Eye (tissue), 1 donor: ENCODE results near the gene NAB1.

Experiments
- DNase-seq: peaks from one replicate; pipeline ENCODE4 v3.0.0-alpha.2; 2015

Gene NAB1

DNA sequence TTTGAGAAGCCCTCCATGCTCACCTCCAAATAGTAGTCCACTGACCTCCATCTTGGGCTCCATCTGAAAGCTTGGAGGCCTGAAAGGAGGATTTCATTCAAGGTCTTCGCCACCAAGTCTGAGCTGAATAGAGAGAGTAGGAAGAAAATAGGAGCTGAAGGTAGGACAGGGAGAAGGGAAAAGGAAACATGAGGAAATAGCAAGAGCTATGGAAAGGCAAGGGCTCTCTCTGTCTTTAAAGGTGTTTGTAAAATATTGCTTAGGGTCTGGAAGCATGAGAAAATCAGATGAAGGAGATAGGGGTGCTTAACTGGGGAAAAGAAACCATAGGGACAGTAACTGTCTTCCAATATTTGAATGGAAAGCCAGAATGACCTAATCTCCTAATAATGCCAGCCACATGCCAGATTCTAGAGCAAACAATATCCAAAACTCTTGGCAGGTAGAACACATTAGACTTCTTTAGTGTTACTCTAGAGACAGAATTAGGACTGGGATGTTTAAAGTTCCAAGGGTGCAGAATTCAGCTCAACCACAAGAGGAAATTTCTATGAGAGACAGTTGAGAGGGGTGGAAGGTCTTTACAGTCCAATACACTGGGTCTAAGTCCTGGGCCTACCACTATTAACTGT lies 67.4 kb downstream of the NAB1 start:
- no peak for DNase-seq

- no peak for DNase-seq
Measured at GRCh38 chr2:190717306-190717705, 68.4 kb downstream of the NAB1 start.

DNA sequence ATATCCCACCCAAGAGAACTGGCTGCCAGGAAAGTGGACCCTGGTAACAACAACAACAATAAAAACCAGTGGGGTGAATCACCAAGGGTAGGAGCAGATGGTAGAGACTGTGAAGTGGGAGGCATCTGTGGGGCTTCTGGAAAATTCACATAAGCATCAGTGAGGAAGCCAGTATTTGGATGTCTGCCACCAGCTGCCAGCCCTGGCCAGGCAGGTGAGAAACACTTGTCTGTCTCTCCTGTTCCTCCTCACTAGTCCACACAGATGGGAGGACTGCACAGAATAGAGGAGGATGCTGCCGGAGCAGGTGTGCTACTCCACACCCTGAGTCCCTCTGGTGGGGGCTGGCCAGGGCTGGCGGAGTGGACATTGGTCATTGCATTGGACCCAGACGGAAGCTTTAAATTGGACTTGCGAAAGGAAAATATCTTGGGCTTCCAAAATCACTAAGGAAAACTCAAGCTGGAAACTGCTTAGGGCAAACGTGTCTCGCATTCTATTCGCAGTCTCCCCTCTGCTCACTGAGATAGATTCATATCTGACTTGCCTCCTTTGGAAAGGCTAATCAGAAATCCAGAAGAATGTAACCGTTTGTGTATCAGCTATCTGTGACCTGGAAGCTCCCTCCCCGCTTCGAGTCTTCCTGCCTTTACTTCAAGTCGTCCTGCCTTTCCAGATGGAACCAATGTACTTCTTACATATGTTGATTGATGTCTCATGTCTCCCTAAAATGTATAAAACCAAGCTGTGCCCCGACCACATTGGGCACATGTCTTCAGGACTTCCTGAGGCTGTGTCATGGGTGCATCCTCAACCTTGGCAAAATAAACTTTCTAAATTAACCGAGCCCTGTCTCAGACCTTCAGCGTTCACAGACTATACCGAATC lies 69.1 kb downstream of the NAB1 start:
- DNase-seq = no peak

DNA sequence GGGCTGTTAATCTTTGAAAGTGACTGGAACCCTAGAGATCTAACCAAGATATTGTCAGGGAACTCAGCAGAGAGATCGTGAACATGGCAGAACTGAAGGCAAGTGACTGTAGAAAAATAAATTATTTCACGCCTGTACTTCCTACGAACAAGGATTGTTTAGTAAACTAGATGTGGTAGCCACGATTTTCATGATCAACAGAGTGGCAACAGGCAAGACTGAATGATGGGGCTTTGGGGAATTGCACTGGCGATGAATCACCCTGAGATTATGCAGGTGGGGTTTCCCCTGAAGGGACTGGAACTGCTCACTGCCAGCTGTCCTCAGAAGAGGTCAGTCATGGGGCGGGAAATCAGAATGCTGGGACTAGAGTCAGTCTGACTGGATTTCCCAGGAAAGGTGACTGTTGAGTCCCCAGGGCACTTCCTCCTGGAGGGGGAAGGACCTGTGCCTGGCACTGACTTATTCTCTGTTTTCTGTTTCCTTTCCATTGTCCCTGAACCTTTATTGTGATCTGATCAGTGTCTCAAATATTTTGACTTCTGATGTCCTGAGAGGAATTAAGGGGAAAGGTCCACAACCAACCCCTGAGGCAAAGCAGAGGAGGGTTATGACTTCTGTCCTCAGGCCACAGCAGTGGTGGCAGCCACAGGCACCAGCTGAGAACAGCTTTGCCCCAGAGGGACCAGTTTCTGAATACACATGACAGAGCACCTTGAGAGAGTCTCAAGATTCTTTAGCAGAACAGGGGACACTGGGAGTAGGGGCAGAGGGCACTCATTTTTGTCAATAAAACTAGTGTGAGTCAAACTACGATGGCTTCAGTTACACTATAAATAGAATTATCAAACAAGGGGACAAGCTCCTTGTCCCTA lies 70.0 kb downstream of the NAB1 start:
- no peak for DNase-seq

DNA sequence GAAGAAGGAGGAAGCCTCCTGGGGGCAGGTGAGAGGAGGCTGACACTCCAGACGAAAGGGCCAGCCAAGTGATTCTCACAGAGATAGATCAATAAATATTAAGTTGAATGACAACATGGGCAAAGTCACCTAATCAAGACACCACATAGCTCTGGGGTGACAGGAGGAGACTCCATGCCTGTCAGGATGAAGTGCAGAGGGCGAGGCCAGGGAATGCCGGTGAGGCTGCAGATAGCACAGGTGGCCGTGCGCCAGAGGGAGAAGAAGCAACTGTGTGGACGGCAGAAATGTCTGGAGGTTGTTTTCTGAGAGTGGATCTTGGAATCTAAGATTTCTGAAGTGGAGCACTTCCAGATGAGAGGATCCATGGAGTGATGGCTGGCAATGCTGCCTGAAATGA lies 71.4 kb downstream of the NAB1 start:
- DNase-seq = no peak

GRCh38 chr2:190720691-190721090 lies 71.8 kb downstream of the NAB1 start:
- DNase-seq = no peak

- no peak for DNase-seq
Measured at GRCh38 chr2:190722061-190722759, 73.3 kb downstream of the NAB1 start.

DNA sequence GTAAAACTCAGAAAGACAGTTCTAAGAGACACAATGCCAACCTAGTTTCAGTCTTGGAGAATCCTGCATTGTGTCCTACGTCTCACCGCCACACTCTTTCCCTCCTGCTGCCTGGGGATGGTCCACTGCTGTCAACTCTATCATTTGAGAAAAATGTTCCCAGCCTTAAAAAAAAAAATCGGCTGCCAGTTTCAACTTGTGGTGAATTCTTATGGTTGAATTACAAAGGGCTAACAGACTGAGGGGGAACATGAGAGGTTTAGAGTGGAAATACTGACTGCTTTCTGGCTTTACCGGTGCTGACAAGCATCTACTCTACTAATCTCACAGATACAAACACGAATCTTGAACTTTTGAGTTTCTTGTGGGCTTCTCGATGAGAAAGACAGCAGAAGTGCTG lies 74.0 kb downstream of the NAB1 start:
- DNase-seq = no peak

- no peak for DNase-seq
Measured at GRCh38 chr2:190723397-190724090, 74.7 kb downstream of the NAB1 start.

DNA sequence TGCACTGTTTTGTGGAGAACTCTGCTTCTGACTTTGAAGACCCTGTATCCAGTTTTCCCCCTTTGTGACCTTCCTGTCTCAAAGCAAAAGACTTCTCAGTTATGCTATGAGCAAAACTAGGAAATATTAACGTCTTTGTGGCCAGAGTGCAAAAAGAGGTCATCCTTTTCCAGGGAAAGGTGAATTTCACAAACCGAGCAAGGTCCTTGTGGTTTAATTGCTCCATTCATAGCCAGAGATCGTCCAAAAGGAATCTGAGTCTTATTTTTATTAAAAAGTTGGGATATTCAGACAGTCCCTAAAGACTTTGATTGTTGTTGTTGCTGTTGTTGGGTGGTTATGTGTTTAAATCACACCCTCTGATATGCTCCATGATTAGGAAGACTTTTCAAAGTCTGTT lies 77.4 kb downstream of the NAB1 start:
- DNase-seq = no peak

DNA sequence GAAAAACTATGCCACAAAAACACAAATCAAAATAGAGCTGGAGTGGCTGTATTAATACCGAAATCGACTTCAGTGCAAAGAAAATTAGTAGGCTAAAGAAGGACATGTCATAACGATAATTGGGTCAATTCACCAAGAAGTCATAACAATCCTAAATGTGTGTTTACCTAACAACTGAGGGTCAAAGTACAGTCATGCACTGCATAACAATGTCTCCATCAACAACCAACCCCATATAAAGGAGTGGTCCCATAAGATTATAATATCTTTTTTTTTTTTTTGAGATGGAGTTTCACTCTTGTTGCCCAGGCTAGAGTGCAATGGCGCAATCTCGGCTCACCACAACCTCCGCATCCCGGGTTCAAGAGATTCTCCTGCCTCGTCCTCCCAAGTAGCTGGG lies 87.5 kb downstream of the NAB1 start:
- DNase-seq = no peak

- DNase-seq = peak; percentile 65
Measured at GRCh38 chr2:190740449-190740848, 91.6 kb downstream of the NAB1 start.
